Peyer's patch (tissue), 4 donors: Measurements from ENCODE around the gene TMIGD2. TPM values are rescaled to one million over a fixed set of nuclear protein-coding genes. Genes with fewer than 3 reads are reported as not detected.

Experiments used
- DNase-seq, 3 donors: peaks; one replicate each; pipeline ENCODE4 v3.0.0-alpha.2; 2017 to 2019
- H3K27ac ChIP-seq, 4 donors: fragments of 200-600 bp; sonication (generic); one replicate each; pipeline ENCODE4 v1.5.1; 2016 to 2019
- H3K27me3 ChIP-seq, 2 donors: fragments of 200-600 bp; sonication (generic); one replicate each; pipeline ENCODE4 v1.5.1; 2019
- H3K36me3 ChIP-seq, 3 donors: fragments of 200-600 bp; sonication (generic); one replicate each; pipeline ENCODE4 v1.5.1; 2016 to 2019
- H3K4me1 ChIP-seq, 4 donors: fragments of 200-600 bp; sonication (generic); one replicate each; pipeline ENCODE4 v1.5.1; 2016 to 2019
- H3K4me3 ChIP-seq, 4 donors: fragments of 200-600 bp; sonication (generic); 1 replicate in 3 of 4; 2 replicates in 1 of 4; pipeline ENCODE4 v1.5.1; 2016 to 2019; ENCODE audit warnings: mild to moderate bottlenecking in 1 of 4
- H3K9me3 ChIP-seq, 4 donors: fragments of 200-600 bp; sonication (generic); one replicate each; pipeline ENCODE4 v1.5.1; 2016 to 2019; ENCODE audit warnings: mild to moderate bottlenecking in 1 of 4
- POLR2A ChIP-seq, 2 donors: fragments of 450-650 bp; IDR thresholded peaks; one replicate each; pipeline ENCODE4 v1.5.1; 2017; ENCODE audit warnings: antibody characterized with exemption in 2 of 2, mild to moderate bottlenecking in 2 of 2, moderate library complexity in 2 of 2
- total RNA-seq, 4 donors: library from RNA; depleted of rRNA; stranded (reverse); fragments of >200 nt; gene quantifications; one replicate each; pipeline ENCODE4 v1.1.0, GENCODE V29; 2016
- TF ChIP-seq, protein P1 (sequence below), 6 experiments: fragments of 450-650 bp in 4 of 6; fragments of 200-600 bp in 2 of 6; sonication (generic) in 1 of 6; IDR thresholded peaks; one replicate each; pipeline ENCODE4 v1.5.1; 2017 to 2019; ENCODE audit warnings: antibody characterized with exemption in 6 of 6, mild to moderate bottlenecking in 3 of 6, moderate library complexity in 1 of 6

Gene TMIGD2
- total RNA-seq, 4 donors from 2014 or later, result 2.2 to 6.1 (median 3.8) TPM

DNA sequence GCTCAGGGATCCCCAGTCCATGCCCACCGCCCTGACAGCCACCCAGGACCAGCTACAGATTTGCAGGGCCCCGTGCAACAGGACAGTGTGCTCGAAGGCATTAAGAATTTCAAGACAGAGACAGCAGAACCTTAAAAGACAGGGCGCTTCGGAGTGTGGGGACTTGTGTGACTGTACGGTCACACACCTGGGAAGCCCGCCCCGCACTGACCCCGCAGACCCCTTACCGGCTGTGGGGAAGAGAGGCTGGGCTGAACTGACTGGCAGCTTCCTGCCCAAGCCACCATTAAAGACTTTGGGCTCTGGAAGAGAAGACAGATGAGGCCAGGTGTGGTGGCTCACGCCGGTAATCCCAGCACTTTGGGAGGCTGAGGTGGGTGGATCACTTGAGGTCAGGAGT lies 22.0 kb upstream of the TMIGD2 start:
- Histone ChIP-seq H3K9me3 (peaks cover 0 to 5% (median 0%) of the 10 kb centered on the region in 4 donors), H3K36me3 (peaks cover 0 to 11% (median 0%) of the 10 kb centered on the region in 3 donors), H3K4me1 (peaks cover 0 to 20% (median 6%) of the 10 kb centered on the region in 4 donors), H3K27ac (no peak overlapping the region), H3K27me3 (no peaks in the 10 kb centered on the region), H3K4me3 (no peak overlapping the region)
- TF ChIP-seq POLR2A (IDR thresholded peaks at IDR 0.05), result no peak
- TF ChIP-seq, protein P1, sequence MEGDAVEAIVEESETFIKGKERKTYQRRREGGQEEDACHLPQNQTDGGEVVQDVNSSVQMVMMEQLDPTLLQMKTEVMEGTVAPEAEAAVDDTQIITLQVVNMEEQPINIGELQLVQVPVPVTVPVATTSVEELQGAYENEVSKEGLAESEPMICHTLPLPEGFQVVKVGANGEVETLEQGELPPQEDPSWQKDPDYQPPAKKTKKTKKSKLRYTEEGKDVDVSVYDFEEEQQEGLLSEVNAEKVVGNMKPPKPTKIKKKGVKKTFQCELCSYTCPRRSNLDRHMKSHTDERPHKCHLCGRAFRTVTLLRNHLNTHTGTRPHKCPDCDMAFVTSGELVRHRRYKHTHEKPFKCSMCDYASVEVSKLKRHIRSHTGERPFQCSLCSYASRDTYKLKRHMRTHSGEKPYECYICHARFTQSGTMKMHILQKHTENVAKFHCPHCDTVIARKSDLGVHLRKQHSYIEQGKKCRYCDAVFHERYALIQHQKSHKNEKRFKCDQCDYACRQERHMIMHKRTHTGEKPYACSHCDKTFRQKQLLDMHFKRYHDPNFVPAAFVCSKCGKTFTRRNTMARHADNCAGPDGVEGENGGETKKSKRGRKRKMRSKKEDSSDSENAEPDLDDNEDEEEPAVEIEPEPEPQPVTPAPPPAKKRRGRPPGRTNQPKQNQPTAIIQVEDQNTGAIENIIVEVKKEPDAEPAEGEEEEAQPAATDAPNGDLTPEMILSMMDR (IDR thresholded peaks at IDR 0.05), result no peak
- DNase-seq, result no peak

DNA sequence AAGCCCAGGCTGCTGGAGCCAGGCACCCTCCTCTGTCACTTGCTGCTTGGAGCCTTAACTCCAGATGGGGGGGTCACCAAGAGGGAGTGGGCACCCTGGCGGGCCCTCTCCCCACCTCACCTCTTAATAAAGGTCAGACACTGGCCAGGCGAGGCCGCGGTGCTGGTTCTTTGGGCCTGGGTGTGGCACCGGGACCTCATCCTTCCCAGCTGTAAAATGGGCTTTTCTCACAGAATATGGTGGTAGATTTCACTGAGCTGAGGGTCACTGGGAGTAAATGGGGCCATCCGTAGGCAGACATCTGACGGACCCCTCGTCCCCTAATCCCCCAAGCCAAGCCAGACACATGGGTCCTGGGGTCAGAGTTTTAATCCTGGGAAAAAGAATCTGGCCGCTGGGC lies 21.5 kb upstream of the TMIGD2 start:
- H3K4me1 ChIP-seq, result peaks cover 0 to 15% (median 6%) of the 10 kb centered on the region in 4 donors
- no peak for DNase-seq
- H3K4me3 ChIP-seq, result no peak overlapping the region
- TF ChIP-seq, protein P1 (IDR thresholded peaks at IDR 0.05), result no peak
- TF ChIP-seq POLR2A (IDR thresholded peaks at IDR 0.05), result no peak
- peaks cover 0 to 10% (median 0%) of the 10 kb centered on the region in 3 donors for H3K36me3 ChIP-seq
- no peaks in the 10 kb centered on the region for H3K27me3 ChIP-seq
- H3K27ac ChIP-seq, result no peak overlapping the region
- peaks cover 0 to 5% (median 0%) of the 10 kb centered on the region in 4 donors for H3K9me3 ChIP-seq

DNA sequence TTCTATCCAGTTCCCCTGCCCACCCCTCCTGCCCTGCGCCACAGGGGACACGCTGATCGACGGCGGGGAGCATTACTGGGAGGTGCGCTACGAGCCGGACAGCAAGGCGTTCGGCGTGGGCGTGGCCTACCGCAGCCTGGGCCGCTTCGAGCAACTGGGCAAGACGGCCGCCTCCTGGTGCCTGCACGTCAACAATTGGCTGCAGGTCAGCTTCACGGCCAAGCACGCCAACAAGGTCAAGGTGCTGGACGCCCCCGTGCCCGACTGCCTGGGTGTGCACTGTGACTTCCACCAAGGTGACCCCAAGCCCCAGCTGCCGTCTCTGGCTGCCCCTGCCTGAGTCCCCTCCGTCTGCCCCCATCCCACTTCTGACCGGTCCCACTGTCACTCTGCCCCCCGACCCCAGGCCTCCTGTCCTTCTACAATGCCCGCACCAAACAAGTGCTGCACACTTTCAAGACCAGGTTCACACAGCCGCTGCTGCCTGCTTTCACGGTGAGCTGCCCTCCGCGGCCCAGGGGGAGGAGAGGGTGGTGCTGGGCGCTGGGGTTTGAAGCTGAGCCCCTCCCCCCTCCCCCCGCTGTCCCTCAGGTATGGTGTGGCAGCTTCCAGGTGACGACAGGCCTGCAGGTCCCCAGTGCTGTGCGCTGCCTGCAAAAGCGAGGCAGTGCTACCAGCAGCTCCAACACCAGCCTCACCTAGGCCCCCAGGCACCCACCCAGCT lies 20.9 kb upstream of the TMIGD2 start:
- DNase-seq, result no peak
- H3K36me3 ChIP-seq, result peaks cover 0 to 10% (median 0%) of the 10 kb centered on the region in 3 donors
- H3K27me3 ChIP-seq, result no peaks in the 10 kb centered on the region
- H3K27ac ChIP-seq, result no peak overlapping the region
- peaks cover 0 to 13% (median 6%) of the 10 kb centered on the region in 4 donors for H3K4me1 ChIP-seq
- no peak overlapping the region for H3K4me3 ChIP-seq
- TF ChIP-seq, protein P1 (IDR thresholded peaks at IDR 0.05), result no peak
- no peak for TF ChIP-seq POLR2A (IDR thresholded peaks at IDR 0.05)
- H3K9me3 ChIP-seq, result peaks cover 0 to 5% (median 0%) of the 10 kb centered on the region in 4 donors

DNA sequence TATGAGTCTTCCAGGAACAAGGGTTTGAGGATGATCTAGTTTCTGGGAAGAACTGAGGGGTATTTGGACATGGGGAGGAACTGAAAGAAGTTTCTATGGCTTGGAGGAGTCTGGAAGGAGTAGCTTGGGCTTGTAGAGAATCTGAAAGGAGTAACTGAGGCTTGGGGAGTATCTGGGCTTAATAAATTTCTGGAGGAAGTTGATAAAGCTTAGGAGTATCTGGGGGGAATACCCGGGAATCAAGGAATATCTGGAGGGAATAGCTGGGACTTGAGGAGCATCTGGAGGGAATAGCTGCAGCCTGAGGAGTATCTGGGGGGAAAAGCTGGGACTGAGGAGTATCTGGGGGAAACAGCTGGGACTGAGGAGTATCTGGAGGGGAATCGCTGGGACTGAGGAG lies 18.2 kb upstream of the TMIGD2 start:
- TF ChIP-seq, protein P1 (IDR thresholded peaks at IDR 0.05), result no peak
- TF ChIP-seq POLR2A (IDR thresholded peaks at IDR 0.05), result no peak
- Histone ChIP-seq H3K27me3 (no peaks in the 10 kb centered on the region), H3K9me3 (peaks cover 0 to 5% (median 0%) of the 10 kb centered on the region in 4 donors), H3K4me3 (no peak overlapping the region), H3K4me1 (no peaks in the 10 kb centered on the region), H3K27ac (no peak overlapping the region), H3K36me3 (no peaks in the 10 kb centered on the region)
- DNase-seq, result no peak

DNA sequence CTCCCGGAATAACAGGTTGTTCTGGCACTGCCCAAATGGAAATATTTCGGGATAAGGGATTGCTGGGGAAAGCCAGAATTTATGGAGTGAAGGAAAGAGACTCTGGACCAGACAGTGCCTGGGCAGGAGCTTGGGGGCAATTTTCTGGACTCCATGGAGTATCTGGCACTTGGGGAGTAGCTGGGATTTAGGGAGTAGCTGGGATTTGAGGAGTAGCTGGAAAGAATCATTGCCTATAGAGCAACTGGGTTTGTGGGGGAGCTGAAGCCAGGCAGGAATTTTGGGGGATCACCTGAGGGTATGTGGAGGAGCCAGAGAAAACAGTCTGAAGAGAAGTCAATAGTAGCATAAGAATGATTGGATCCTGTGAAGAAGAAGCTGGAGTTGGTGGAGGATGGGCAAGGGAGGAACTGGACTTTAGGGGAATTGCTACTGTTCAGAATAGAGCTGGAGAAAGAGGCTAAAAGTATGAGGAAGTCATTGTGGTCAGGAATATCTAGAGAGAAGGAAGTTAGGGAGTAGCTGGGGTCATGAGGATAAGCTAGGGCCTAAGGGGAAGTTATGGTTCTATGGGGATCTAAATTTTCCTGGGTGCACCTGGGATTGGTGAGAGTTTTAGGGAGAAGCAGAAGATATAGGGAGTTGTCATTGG lies 17.0 kb upstream of the TMIGD2 start:
- Histone ChIP-seq H3K36me3 (no peaks in the 10 kb centered on the region), H3K27ac (no peak overlapping the region), H3K9me3 (peaks cover 0 to 5% (median 0%) of the 10 kb centered on the region in 4 donors), H3K4me3 (no peak overlapping the region), H3K27me3 (no peaks in the 10 kb centered on the region), H3K4me1 (no peaks in the 10 kb centered on the region)
- no peak for DNase-seq
- TF ChIP-seq POLR2A (IDR thresholded peaks at IDR 0.05), result no peak
- TF ChIP-seq, protein P1 (IDR thresholded peaks at IDR 0.05), result no peak
